ENCODE results near the gene FGFR1OP2. TPM values are rescaled to one million over a fixed set of nuclear protein-coding genes. Genes with fewer than 3 reads are reported as not detected.

The FGFR1OP2 gene
- total RNA-seq, 1 experiment from 2014 or later: 77.0 TPM

DNA sequence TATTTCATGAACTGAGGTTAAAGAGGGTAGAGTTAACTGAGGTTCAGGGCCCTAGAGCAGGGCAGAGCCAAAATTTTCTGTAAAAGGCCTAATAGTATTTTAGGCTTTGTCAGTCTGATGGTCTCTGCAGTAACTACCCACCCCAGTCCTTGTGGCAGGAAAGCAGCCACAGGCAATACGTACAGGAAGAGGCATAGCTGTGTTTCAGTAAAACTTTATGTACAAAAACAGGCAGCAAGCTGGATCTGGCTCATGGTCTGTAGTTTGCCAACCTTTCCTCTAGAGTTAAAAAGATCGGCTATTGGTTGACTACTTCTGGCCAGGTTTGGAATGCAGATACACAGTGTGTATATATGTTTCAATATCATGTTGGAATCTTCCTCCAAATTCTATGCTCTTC lies 58.7 kb downstream of the FGFR1OP2 start:
- Histone ChIP-seq H3K27ac (no peak overlapping the region), H3K27me3 (replicated peaks) (no peaks in the 10 kb centered on the region), H3K9me3 (replicated peaks) (no peaks in the 10 kb centered on the region), H3K4me1 (replicated peaks) (no peaks in the 10 kb centered on the region), H3K36me3 (peaks cover 27% of the 10 kb centered on the region), H3K4me3 (no peak overlapping the region)
- DNase-seq (ENCODE audit: low read depth in 1 of 2, low spot score in 2 of 2): no peak

DNA sequence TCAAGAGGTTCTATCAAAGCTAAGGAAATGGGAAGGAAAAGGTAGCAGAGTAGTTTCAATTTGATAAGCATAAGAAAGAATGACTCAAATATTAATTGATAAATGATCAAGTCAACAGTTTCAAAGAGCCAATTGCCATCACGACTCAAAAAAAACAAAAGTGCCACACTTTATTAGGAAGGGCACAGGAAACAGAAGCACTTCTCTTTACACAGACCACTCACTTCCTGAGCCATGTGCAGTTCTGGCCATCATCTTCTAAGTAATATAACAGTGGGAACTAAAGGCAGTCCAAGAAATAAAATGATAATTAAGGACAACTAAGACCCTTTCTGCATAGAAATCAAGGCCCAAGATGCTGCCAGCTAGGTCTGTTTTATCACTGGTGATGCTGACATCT lies 62.7 kb downstream of the FGFR1OP2 start:
- DNase-seq (ENCODE audit: low read depth in 1 of 2, low spot score in 2 of 2): no peak
- Histone ChIP-seq H3K4me3 (no peak overlapping the region), H3K9me3 (replicated peaks) (no peaks in the 10 kb centered on the region), H3K27ac (no peak overlapping the region), H3K4me1 (replicated peaks) (no peaks in the 10 kb centered on the region), H3K36me3 (peaks cover 11% of the 10 kb centered on the region), H3K27me3 (replicated peaks) (no peaks in the 10 kb centered on the region)

DNA sequence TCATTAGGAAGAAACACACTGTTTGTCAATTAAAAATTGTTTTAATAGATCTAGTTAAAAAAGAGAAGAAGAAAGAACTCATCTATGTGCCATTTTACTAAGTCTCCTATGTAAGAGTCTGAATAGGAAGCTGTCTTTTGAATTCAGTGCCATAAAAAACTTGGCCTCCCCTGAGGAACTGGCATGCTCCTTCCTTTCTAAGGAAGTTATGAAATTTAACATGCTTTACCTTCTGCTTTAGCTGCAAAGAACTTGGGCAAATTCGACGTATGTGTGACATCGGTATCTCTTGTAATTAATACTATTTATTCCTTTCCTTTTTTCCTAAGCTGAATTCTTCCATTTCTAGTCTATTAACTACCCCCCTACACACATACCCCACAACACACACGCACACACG lies 63.4 kb downstream of the FGFR1OP2 start:
- Histone ChIP-seq H3K27me3 (replicated peaks) (no peaks in the 10 kb centered on the region), H3K36me3 (peaks cover 8% of the 10 kb centered on the region), H3K9me3 (replicated peaks) (no peaks in the 10 kb centered on the region), H3K27ac (no peak overlapping the region), H3K4me3 (no peak overlapping the region), H3K4me1 (replicated peaks) (no peaks in the 10 kb centered on the region)
- no peak for DNase-seq (ENCODE audit: low read depth in 1 of 2, low spot score in 2 of 2)

DNA sequence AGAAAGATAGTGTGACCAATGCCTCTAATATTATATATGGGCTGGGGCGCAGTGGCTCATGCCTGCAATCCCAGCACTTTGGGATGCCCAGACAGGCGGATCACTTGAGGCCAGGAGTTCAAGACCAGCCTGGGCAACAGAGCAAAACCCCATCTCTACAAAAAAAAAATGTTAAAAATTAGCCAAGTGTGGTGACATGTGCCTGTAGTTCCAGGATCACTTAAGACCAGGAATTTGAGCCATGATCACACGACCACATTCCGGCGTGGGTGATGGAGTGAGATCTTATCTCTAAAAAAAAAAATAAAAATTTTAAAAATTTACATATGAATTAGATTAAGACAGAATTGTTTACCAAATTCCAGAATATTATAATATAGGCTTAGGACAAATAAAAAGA lies 63.9 kb downstream of the FGFR1OP2 start:
- no peaks in the 10 kb centered on the region for H3K4me1 ChIP-seq (replicated peaks)
- H3K4me3 ChIP-seq: no peak overlapping the region
- no peaks in the 10 kb centered on the region for H3K27me3 ChIP-seq (replicated peaks)
- no peak overlapping the region for H3K27ac ChIP-seq
- no peaks in the 10 kb centered on the region for H3K9me3 ChIP-seq (replicated peaks)
- H3K36me3 ChIP-seq: peaks cover 8% of the 10 kb centered on the region
- DNase-seq (ENCODE audit: low read depth in 1 of 2, low spot score in 2 of 2): no peak

DNA sequence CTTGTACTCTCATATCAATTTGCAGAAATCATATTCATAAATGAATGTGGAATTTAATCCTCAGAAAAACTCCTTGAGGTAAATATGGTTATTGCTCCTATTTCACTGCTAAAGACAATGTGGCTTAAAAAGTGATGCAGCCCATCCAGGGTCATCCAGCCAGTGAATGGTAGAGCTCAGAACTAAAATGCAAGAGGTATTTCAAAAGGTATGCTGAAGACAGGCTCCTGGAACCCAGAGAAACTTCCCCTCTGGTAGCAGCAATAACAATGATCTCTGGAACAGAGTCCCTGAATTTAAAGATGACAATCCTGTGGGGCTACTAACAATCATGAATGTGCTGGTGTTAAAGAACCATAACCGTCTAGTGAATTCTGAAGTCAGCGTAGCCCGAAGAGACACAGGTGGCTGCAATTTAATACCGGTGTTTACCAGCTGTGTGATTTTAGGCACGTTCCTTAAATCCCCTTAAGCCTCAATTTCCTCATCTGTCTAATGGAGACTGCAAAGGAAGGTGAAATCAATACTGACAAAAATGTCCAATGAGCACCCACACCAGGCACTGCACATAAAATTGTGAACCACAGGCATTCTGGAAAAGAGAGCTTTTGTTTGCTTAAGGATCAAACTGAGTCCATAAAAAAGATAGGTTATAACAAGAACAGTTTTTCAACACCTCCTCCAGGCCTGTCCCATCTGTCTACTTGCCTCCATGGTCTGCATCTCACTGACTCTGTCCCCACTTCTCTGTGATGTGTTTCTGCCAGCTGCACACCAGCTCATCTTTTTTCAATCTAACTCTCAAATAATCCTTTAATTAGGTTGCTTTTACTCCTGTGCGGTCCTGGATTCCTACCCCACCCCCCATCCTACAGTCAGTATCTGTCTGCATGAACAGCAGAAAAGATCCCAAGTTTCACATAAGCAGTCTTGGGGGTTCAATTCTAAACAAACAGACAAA lies 65.4 kb downstream of the FGFR1OP2 start:
- Histone ChIP-seq H3K4me3 (no peak overlapping the region), H3K9me3 (replicated peaks) (no peaks in the 10 kb centered on the region), H3K4me1 (replicated peaks) (no peaks in the 10 kb centered on the region), H3K36me3 (peaks cover 2% of the 10 kb centered on the region), H3K27me3 (replicated peaks) (no peaks in the 10 kb centered on the region), H3K27ac (no peak overlapping the region)
- no peak for DNase-seq (ENCODE audit: low read depth in 1 of 2, low spot score in 2 of 2)

DNA sequence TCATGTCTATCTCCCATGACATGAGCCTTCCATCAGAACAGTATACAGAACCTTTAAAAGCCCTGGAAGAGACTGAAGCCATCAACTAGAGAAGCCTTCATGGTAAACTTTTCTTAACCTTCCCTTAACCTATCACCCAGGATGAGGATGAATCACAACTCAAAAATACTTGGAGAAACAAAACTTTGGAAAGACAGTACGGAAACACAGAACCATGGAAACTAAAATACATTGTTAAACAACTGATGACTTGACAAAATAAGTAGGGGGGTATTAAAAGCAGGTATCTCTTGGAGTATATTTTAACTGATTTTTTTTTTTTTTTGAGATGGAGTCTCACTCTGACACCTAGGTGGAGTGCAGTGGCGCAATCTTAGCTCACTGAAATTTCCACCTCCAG lies 67.2 kb downstream of the FGFR1OP2 start:
- Histone ChIP-seq H3K27ac (no peak overlapping the region), H3K4me3 (no peak overlapping the region), H3K4me1 (replicated peaks) (no peaks in the 10 kb centered on the region), H3K9me3 (replicated peaks) (no peaks in the 10 kb centered on the region), H3K27me3 (replicated peaks) (no peaks in the 10 kb centered on the region), H3K36me3 (no peaks in the 10 kb centered on the region; the same call in 1 of the 2 replicates)
- DNase-seq (ENCODE audit: low read depth in 1 of 2, low spot score in 2 of 2): no peak

DNA sequence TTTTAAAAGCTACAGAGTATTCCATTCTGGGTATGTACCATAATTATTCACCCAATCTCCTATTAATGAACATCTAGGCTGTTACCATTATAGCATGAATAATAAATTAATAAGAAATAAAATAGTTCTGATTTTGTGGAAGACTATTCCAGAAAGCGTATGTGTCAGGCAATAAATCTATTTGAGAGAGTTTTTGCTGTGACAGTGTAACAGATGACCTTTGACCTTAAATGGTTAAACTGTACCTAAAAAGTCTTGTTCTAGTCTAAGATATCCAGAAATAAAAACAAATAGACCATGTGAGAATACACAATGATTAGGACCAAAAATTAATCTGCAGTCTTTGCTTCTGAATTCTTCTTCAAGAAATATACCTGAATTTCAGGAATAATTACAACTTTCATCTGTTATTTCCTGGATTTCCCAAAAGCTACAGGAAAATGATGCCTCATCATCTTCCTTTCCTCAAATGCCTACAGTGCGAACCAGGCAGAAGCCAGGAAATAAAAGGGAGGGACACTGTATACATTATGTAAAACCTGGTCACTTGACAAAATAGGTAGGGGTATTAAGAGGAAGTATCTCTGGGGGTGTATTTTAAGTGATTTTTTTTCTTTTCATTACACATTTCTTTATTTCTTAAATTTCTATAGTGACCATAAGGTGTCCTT lies 68.7 kb downstream of the FGFR1OP2 start:
- Histone ChIP-seq H3K4me1 (replicated peaks) (no peaks in the 10 kb centered on the region), H3K27ac (no peak overlapping the region), H3K36me3 (no peaks in the 10 kb centered on the region), H3K9me3 (replicated peaks) (no peaks in the 10 kb centered on the region), H3K27me3 (replicated peaks) (no peaks in the 10 kb centered on the region), H3K4me3 (no peak overlapping the region)
- no peak for DNase-seq (ENCODE audit: low read depth in 1 of 2, low spot score in 2 of 2)

DNA sequence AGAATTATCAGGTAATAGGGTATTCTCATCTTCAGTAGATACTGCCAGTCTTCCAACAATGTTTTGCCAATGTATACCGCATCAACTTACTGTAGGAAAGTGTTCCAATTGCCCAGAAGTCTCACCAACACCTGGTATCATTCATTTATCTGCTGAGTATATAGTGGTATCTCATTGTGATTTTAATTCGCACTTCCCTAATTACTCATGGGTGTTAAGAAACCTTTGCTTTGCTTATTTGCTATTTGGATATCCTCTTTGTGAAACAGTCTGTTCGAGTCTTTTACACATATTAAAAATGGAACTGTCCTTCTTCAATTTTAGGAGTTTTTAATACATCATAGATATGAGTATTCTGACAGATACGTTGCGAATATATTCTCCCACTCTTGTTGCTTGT lies 69.8 kb downstream of the FGFR1OP2 start:
- Histone ChIP-seq H3K27ac (no peak overlapping the region), H3K27me3 (replicated peaks) (no peaks in the 10 kb centered on the region), H3K36me3 (no peaks in the 10 kb centered on the region), H3K9me3 (replicated peaks) (no peaks in the 10 kb centered on the region), H3K4me3 (no peak overlapping the region), H3K4me1 (replicated peaks) (peaks cover under 1% of the 10 kb centered on the region; the same call in 1 of the 2 replicates)
- no peak for DNase-seq (ENCODE audit: low read depth in 1 of 2, low spot score in 2 of 2)

DNA sequence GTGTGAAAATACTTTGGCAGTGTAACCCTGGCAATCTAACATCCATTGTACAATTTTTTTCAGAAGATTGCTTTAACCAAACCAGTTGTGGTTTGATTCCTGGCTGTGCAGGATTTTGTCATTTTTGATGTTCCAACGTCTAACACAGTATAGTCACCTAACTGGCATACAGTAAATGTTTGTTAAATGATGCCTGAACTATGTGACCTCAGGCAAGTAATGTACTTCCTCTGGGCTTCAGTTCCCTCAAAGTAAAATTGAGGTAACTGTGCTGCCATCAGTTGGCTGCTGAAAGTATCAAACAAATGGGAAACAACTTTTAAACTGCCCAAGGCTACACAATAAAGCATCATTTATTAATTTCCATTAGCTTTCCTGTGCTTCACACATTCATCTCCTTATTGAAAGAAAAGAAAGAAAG lies 71.6 kb downstream of the FGFR1OP2 start:
- Histone ChIP-seq H3K27ac (no peak overlapping the region), H3K4me1 (replicated peaks) (peaks cover 9% of the 10 kb centered on the region; the same call in 1 of the 2 replicates), H3K4me3 (no peak overlapping the region), H3K27me3 (replicated peaks) (no peaks in the 10 kb centered on the region), H3K9me3 (replicated peaks) (no peaks in the 10 kb centered on the region), H3K36me3 (no peaks in the 10 kb centered on the region; the same call in 1 of the 2 replicates)
- DNase-seq (ENCODE audit: low read depth in 1 of 2, low spot score in 2 of 2): no peak

DNA sequence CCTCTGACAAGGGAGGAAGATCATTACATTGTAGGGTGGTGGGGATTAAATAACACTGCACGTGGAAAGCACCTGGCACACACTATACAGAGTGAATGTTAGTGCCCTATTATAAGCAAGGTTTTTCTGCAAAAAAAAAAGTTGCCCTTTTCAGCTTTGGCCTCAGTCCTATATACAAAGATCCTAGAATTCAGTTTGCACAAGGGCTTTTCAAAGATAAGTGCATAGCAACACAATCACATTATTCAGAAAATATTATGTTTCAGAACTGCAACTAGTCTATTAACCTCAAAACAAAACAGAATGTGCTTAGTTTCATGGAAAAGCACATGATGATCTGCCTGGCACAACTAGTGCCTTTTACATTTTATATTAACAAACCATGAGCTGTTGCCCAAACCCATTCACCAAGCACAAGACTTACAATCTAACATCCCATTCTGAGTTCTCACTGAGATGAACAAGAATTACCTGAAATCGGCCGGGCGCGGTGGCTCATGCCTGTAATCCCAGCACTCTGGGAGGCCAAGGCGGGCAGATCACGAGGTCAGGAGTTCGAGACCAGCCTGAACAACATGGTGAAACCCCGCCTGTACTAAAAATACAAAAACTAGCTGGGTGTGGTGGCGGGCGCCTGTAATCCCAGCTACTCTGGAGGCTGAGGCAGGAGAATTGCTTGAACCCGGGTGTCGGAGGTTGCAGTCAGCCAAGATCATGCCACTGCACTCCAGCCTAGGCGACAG lies 74.1 kb downstream of the FGFR1OP2 start:
- no peaks in the 10 kb centered on the region for H3K9me3 ChIP-seq (replicated peaks)
- H3K36me3 ChIP-seq: no peaks in the 10 kb centered on the region; the same call in 1 of the 2 replicates
- no peak overlapping the region for H3K27ac ChIP-seq
- H3K27me3 ChIP-seq (replicated peaks): no peaks in the 10 kb centered on the region
- H3K4me3 ChIP-seq: no peak overlapping the region
- peaks cover 17% of the 10 kb centered on the region for H3K4me1 ChIP-seq (replicated peaks)
- DNase-seq (ENCODE audit: low read depth in 1 of 2, low spot score in 2 of 2): no peak

DNA sequence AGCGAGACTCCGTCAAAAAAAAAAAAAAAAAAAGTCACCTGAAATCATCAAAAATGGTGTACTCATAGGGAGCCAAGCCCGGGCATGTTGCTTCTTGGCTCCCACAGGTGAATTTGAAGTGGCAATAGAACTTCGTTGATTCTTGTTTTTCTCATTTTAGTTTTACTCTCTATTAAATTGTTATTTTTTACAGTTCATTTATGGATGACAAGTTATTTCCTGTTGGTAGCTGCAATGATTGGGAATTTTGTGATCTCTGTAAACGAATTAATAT lies 74.6 kb downstream of the FGFR1OP2 start:
- Histone ChIP-seq H3K9me3 (replicated peaks) (no peaks in the 10 kb centered on the region), H3K27ac (no peak overlapping the region), H3K4me3 (no peak overlapping the region), H3K4me1 (replicated peaks) (peaks cover 17% of the 10 kb centered on the region), H3K36me3 (no peaks in the 10 kb centered on the region; the same call in 1 of the 2 replicates), H3K27me3 (replicated peaks) (no peaks in the 10 kb centered on the region)
- no peak for DNase-seq (ENCODE audit: low read depth in 1 of 2, low spot score in 2 of 2)

DNA sequence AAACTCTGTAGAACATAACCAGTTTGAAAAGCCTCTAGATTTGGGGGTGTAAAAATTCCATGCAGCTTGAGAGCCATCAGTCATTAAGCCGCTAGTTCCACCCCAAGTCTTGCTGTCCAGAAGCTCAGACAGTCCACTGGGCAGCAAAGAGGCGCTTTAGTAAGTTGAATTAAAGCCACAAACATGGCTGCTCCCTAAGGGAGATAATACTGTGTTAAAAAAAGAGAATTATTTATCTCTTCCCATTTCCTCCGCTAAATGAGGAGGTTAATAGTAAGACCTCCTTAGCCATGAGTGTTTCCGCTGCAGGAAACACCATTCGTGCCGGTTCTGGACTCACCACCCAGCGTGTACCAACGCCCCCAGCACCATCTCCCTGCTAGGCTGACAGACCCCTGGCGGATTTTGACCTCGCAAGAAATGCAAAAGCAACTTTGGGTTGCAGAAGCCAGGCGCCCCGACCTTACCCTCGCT lies 75.4 kb downstream of the FGFR1OP2 start:
- H3K36me3 ChIP-seq: no peaks in the 10 kb centered on the region; the same call in 1 of the 2 replicates
- H3K27ac ChIP-seq: no peak overlapping the region
- no peaks in the 10 kb centered on the region for H3K27me3 ChIP-seq (replicated peaks)
- no peaks in the 10 kb centered on the region for H3K9me3 ChIP-seq (replicated peaks)
- H3K4me3 ChIP-seq: peak overlapping the region; percentile 71
- H3K4me1 ChIP-seq (replicated peaks): peaks cover 17% of the 10 kb centered on the region
- peak in 1 of 2 experiments; percentile 54 for DNase-seq (ENCODE audit: low read depth in 1 of 2, low spot score in 2 of 2)

DNA sequence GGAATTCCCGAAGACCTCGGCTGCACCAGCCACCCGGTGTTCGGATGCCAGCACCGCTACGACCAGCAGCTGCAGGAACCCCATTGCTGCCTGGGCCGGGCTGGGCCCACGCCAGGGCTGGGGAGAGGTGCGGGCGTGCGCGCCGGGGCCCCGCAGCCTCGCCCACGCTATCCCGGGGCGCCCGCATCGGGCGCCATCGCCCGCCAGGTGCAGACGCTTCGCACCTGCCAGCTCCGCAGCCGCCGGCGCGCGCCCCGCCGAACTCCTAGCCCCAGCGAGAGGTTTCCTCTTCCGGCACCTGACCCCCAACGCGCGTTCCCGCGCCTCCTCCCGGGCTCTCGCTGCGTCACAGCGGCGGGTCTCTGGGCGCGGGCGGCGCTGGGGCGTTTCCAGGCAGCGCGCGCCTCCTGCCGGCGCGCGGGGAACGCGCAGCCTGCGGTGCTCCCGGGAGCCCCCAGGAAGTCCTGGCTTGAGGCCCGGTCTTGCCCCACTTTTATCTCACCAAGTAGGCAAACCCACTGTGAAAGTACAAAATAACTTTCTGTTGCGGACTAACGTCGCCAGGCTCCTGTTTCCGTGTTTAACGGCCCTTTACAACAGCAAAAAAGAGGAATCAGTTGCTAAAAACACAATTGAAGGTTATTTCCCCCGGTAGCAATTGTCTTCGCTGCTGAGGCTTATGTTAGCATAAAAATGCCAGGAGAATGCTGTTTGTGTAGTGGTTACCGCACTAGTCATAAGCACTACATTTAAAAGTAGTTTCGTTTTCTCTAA lies 76.0 kb downstream of the FGFR1OP2 start, which contains the start of gene TM7SF3:
TSS of gene TM7SF3 (minus strand) at position 300 of the 774 bp plus-strand sequence. CDS start at position 84, 216 bp downstream.
- H3K27me3 ChIP-seq (replicated peaks): no peaks in the 10 kb centered on the region
- no peaks in the 10 kb centered on the region for H3K9me3 ChIP-seq (replicated peaks)
- peaks cover 17% of the 10 kb centered on the region for H3K4me1 ChIP-seq (replicated peaks)
- H3K27ac ChIP-seq: peak within 1 kb of the TSS; percentile 92
- H3K36me3 ChIP-seq: no peaks in the 10 kb centered on the region; the same call in 1 of the 2 replicates
- H3K4me3 ChIP-seq: peak within 1 kb of the TSS; percentile 71
- DNase-seq (ENCODE audit: low read depth in 1 of 2, low spot score in 2 of 2): peak; percentile 88 to 95

All from SJSA1 (cell line).